Hippocampal formation (tissue), 2 donors: ENCODE data around the gene SSPN.
A peak's percentile ranks its signal among the peaks of the same experiment; 100 is the strongest.

ENCODE experiments used
- DNase-seq, 2 donors: peaks; one replicate each; lab custom pipeline; 2025; lab: John Stamatoyannopoulos, UW

Gene SSPN

GRCh38 chr12:26187014-26187798, 8.2 kb upstream of the SSPN start:
- no peak for DNase-seq

- DNase-seq = no peak
Observed at GRCh38 chr12:26188127-26188526, 7.2 kb upstream of the SSPN start.

- no peak for DNase-seq
Observed at GRCh38 chr12:26188641-26189040, 6.7 kb upstream of the SSPN start.

GRCh38 chr12:26192142-26192541, 3.2 kb upstream of the SSPN start:
- DNase-seq = no peak

GRCh38 chr12:26193539-26193938, 1.8 kb upstream of the SSPN start:
- DNase-seq = no peak

- peak; percentile 78 to 79 for DNase-seq
Observed at GRCh38 chr12:26195641-26196420, 458 bp downstream of the SSPN start.

GRCh38 chr12:26196421-26196716, 996 bp downstream of the SSPN start:
- DNase-seq = no peak

GRCh38 chr12:26197832-26198231, 2.5 kb downstream of the SSPN start:
- no peak for DNase-seq

GRCh38 chr12:26198742-26199141, 3.4 kb downstream of the SSPN start:
- DNase-seq = no peak

- peak in 1 of 2 donors; percentile 23 for DNase-seq
Observed at GRCh38 chr12:26203167-26203780, 7.9 kb downstream of the SSPN start.

- no peak for DNase-seq
Observed at GRCh38 chr12:26204612-26205289, 9.4 kb downstream of the SSPN start.

- DNase-seq = no peak
Observed at GRCh38 chr12:26205298-26205697, 9.9 kb downstream of the SSPN start.

- DNase-seq = peak in 1 of 2 donors; percentile 50
Observed at GRCh38 chr12:26205941-26206340, 10.6 kb downstream of the SSPN start.

GRCh38 chr12:26211331-26211730, 16.0 kb downstream of the SSPN start:
- DNase-seq = no peak

GRCh38 chr12:26212396-26212795, 17.0 kb downstream of the SSPN start:
- DNase-seq = no peak

GRCh38 chr12:26212988-26213387, 17.6 kb downstream of the SSPN start:
- DNase-seq = no peak

GRCh38 chr12:26214121-26214520, 18.7 kb downstream of the SSPN start:
- no peak for DNase-seq

GRCh38 chr12:26219736-26220135, 24.4 kb downstream of the SSPN start:
- DNase-seq = no peak

- no peak for DNase-seq
Observed at GRCh38 chr12:26224657-26225056, 29.3 kb downstream of the SSPN start.

GRCh38 chr12:26226122-26226521, 30.7 kb downstream of the SSPN start:
- DNase-seq = peak; percentile 17 to 65

- peak; percentile 48 to 55 for DNase-seq
Observed at GRCh38 chr12:26226629-26227360, 31.4 kb downstream of the SSPN start.

- no peak for DNase-seq
Observed at GRCh38 chr12:26227361-26227745, 32.0 kb downstream of the SSPN start.
